C4-2B (cell line): ENCODE data around the gene KLHL18.

Source experiments
- ZFX ChIP-seq: fragments of 450-650 bp; IDR thresholded peaks from 2 replicates; pipeline ENCODE4 v1.6.1; 2017
- TF ChIP-seq, protein P1 (sequence below): fragments of 450-650 bp; conservative IDR thresholded peaks from 2 replicates; pipeline ENCODE4 v1.5.1; 2017; ENCODE audit warnings: mild to moderate bottlenecking

GRCh38 chr3:47294392-47294791 lies 11.6 kb downstream of the KLHL18 start:
- TF ChIP-seq, protein P1, sequence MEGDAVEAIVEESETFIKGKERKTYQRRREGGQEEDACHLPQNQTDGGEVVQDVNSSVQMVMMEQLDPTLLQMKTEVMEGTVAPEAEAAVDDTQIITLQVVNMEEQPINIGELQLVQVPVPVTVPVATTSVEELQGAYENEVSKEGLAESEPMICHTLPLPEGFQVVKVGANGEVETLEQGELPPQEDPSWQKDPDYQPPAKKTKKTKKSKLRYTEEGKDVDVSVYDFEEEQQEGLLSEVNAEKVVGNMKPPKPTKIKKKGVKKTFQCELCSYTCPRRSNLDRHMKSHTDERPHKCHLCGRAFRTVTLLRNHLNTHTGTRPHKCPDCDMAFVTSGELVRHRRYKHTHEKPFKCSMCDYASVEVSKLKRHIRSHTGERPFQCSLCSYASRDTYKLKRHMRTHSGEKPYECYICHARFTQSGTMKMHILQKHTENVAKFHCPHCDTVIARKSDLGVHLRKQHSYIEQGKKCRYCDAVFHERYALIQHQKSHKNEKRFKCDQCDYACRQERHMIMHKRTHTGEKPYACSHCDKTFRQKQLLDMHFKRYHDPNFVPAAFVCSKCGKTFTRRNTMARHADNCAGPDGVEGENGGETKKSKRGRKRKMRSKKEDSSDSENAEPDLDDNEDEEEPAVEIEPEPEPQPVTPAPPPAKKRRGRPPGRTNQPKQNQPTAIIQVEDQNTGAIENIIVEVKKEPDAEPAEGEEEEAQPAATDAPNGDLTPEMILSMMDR = no peak
- no peak for TF ChIP-seq ZFX
